HG02870 (cell line): Measurements from ENCODE around the gene TTI1.

Source experiments
- ATAC-seq: cut with Tn5 transposase; IDR thresholded peaks from one replicate; pipeline ENCODE4 v1.9.1; 2021; ENCODE audit warnings: mild to moderate bottlenecking, moderate library complexity; ENCODE audit not compliant: unreplicated experiment

The TTI1 gene

GRCh38 chr20:38033330-38034107, at the start of gene TTI1, which contains the start of gene RPRD1B:
TSS of gene TTI1 (minus strand) at chr20:38033456. CDS start at chr20:38013816, 19,640 bp downstream.
TSS of gene RPRD1B (plus strand) at chr20:38033746. CDS start at chr20:38033948, 202 bp downstream.
- peak; percentile 79 for ATAC-seq

DNA sequence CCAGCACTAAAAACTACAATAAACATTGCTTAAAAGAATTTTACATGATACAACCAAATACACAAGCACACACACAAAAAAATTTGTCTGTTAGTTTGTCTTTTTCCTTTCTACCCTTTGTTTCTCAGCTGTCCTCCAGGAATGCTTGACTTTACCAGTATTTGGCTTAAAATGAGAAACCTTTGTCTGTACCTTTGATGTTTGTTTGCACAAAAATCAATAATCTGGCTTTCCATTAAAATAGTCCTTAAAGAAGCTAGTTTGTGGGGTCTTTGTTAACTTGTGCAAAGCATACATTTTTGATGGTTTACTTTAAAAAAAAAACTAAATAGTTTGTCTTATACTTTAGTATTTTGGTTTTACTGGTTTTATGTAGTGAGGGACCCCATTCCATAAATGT, 49.6 kb upstream of the TTI1 start:
- ATAC-seq = no peak

DNA sequence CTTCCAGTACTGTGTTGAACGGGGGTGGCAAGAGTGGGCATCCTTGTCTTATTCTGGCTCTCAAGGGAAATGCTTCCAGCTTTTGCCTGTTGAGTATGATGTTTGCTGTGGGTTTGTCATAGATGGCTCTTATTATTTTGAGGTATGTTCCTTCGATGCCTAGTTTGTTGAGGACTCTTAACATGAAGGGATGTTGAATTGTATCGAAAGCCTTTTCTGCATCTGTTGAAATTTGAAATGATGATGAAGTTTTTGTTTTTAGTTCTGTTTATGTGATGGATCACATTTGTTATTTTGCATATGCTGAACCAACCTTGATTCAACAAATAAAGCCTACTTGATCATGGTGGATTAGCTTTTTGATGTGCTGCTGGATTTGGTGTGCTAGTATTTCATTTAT, 48.3 kb upstream of the TTI1 start:
- ATAC-seq = no peak

DNA sequence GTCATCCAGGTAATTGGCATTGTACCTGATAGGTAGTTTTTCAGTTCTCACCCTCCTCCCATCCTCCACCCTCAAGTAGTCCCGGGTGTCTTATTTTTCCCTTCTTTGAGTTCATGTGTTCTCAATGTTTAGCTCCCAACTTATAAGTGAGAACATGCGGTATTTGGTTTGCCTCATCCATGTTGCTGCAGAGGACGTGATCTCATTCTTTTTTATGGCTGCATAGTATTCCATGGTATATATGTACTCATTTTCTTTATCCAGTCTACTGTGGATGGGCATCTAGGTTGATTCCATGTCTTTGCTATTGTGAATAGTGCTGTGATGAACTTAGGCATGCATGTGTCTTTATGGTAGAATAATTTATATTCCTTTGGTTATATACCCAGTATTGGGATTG, 46.1 kb upstream of the TTI1 start:
- ATAC-seq = no peak

GRCh38 chr20:38078084-38078483, 44.8 kb upstream of the TTI1 start:
- no peak for ATAC-seq

- no peak for ATAC-seq
These were observed 43.3 kb upstream of the TTI1 start for GRCh38 chr20:38076548-38076947.

DNA sequence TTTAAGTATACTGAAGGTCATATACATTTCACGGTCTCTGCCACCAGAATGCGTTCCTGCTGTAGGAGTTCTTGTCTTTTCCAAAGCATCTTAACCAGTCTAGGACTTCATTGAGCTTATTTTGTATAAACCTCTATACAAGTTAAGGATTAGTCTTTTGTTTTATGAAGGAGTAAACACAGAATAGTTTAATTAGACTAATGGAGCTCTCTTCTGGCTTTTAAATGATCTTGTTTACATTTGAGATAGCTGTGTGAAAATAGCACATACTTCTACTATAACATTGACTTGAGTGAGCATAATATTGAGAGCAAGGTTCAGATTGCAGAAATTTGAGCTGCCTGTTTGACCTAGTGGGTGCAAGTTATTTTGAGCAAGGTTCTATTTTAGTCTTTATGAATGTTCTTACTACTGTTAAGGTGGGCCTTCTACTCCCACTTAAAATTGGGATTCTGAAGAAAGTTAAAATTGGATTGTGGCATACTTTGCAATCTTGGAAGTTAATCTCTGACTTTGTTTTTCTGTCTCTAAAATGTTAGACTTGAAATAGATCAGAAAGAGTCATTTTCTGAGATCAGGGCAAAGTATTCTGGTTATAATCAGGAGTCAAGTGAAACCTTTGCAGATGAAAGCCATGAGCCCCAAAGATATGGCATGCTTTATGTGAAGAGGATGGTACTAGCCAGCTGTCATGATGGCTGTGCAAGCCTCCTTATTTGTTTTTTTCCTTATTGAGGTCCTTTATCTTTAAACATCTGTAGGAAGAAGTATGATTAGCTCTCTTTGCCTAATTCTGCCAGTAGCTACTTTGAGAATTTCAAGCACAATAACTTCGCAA, 42.1 kb upstream of the TTI1 start:
- no peak for ATAC-seq

DNA sequence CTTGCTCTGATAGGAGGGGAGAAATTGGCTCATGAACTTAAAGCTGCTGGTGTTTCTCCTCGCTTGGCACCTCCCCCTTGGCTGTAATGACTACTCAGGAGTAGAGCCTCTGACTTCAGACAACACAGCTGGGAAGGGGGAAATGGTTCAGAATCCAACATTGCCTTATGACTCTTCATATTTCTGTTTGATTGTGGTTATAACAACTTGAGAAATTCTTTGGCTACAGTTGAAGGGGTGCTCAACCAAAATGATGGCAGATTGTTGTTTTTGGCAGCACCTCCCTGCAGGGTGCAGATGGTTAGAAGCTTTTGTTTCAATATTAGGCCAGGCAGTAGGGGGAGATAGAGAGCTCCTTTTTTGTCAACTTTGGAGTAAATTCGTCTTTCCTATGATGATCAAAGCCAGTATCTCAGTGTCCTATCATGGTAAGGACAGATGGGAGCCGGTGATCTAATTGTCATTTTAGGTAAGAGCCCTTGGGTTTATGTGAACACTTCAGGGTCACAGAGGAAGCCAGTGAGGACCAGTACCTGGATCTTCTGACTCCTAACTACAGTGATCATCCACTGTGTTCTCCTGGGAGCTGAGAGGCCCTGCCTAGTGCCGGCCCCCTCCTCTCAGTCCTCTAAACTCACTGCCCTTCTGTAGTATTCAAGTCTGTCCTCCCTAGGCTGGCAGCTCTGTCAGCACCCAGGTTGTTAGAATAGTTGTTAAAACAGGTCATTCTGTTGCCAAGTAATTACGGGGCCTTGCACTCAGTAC, 40.2 kb upstream of the TTI1 start:
- ATAC-seq = no peak

- no peak for ATAC-seq
These were observed 39.6 kb upstream of the TTI1 start for GRCh38 chr20:38072898-38073297.

- ATAC-seq = no peak
These were observed 34.6 kb upstream of the TTI1 start for GRCh38 chr20:38067717-38068365.

DNA sequence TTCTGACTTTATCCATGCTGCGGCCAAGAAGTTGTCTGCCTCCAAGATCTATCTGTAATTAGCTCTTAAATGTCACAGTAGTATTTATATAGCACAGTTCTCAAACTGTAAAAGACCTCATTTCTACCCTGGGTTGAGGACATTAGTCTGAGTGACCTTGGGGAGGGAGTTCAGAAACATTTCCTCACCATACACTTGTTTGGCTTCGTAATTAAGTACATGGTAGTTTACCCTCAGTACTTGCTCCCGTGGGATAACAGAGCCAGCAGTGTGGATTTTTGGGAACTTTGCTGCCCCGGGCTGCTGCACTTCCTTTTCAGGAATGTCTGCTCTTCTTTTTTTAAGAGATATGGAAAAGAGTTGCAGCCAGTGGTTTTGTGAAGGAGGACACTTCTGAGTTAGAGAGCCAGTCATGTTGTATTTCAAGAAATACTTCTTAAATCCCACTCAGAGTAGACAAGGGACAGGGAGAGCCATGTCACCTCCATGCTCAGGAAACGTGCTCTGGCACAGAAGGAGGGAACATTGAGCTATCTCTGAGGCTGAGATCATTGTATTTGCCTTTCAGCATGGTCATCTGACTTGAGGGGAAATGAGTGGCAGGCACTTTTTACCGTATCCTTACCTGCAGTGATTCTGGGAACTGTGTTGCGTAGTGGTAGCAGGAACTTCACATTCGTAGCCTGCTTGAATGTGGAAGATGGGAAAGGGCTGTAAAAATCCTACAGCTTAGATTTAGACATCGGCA, 33.9 kb upstream of the TTI1 start:
- ATAC-seq = no peak

GRCh38 chr20:38065764-38066375, 32.6 kb upstream of the TTI1 start:
- no peak for ATAC-seq

- no peak for ATAC-seq
These were observed 30.8 kb upstream of the TTI1 start for GRCh38 chr20:38063911-38064530.

- no peak for ATAC-seq
These were observed 29.6 kb upstream of the TTI1 start for GRCh38 chr20:38062890-38063289.

DNA sequence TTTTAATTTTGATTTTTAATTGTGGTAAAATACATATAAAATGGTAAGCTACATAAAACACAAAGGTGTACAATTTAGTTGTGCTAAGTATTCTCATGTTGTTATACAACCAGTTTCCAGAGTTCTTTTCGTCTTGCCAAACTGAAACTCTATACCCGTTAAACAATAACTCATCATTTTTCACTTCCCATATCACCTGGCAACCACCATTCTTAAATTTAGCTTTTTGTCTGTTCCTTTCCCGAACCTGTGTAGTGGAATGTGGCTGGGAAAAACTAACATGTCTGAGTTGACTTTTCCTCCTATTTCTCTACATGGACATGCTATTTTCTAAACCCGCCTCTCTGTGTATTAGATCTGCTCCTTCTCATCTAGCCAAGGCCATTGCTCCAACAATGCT, 27.9 kb upstream of the TTI1 start:
- ATAC-seq = no peak

GRCh38 chr20:38060536-38060935, 27.3 kb upstream of the TTI1 start:
- ATAC-seq = no peak

DNA sequence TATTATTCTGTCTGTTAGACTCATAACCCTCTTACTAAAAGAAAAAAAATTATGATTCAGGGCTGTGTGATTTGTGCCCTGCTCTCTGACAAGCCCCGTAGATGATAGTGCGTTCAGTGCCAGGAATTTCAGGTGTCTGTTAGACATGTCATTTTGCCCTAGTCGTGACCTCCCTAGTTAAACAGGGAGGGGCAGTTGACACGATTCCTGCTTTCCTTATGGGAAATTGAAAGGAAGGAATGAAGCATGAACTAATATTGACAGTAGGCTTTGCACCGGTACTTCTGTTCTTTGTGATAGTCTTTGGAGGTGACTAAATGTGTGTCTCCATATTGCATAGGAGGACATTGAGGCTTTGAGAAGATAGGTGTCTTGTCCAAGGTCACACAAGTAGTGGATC, 26.6 kb upstream of the TTI1 start:
- no peak for ATAC-seq

- ATAC-seq = no peak
These were observed 24.2 kb upstream of the TTI1 start for GRCh38 chr20:38057351-38057972.

DNA sequence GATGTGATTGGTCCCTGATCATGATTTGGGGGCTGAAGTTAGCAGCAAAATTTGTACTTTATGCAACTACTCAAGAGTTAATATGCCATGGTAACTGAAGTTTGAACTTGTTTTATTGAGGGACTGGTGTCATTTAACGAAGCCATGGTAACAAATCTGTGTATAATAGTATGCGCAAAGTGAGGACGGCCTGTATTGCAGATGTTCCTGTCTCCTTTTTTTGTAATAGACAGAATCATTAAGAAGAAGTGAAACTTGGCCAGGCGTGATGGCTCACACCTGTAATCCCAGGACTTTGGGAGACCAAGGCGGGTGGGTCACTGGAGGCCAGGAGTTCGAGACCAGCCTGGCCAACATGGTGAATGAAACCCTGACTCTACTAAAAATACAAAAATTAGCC, 22.6 kb upstream of the TTI1 start:
- no peak for ATAC-seq
